RPMI7951 (cell line): Measurements from ENCODE around the gene RASL11A. TPM values are rescaled to one million over a fixed set of nuclear protein-coding genes. Genes with fewer than 3 reads are reported as not detected.
A peak's percentile ranks its signal among the peaks of the same experiment; 100 is the strongest.
"Not testable (repeated sequence)": the region's sequence is repeated elsewhere in the genome, so short reads cannot be mapped to it uniquely, and the experiment has no call there.

Source experiments
- DNase-seq: peaks from one replicate; pipeline ENCODE4 v3.0.0-alpha.2; 2012; ENCODE audit warnings: low read depth
- total RNA-seq: library from RNA; depleted of rRNA; stranded (reverse); fragments of >200 nt; shearing (Covaris generic); gene quantifications from 2 replicates; pipeline ENCODE4 v1.2.3, GENCODE V29; 2014; rRNA removed

Gene RASL11A
- total RNA-seq, 1 experiment from 2014 or later, result 2.8 TPM

DNA sequence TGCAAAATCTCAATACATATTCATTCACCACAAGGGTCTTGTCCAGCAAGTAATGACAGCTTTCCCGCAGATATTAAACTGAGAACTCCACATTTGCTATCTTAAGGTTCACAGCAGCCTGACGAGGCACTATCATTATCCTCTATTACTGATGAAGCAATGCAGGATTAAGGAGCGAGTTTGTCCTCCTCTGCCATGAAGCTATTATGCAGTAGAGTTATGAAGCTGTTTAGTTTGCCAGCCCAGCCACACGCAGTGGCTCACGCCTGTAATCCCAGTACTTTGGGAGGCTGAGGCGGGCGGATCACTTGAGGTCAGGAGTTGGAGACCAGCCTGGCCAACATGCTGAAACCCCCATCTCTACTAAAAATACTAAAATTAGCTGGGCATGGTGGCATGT, 29.8 kb downstream of the RASL11A start:
- not testable (repeated sequence) for DNase-seq

- DNase-seq, result no peak
Observed at GRCh38 chr13:27300941-27301586, 30.4 kb downstream of the RASL11A start.

- DNase-seq, result no peak
Observed at GRCh38 chr13:27302643-27303262, 32.1 kb downstream of the RASL11A start.

GRCh38 chr13:27304099-27304498, 33.5 kb downstream of the RASL11A start:
- DNase-seq, result no peak

- no peak for DNase-seq
Observed at GRCh38 chr13:27304611-27305010, 34.0 kb downstream of the RASL11A start.

DNA sequence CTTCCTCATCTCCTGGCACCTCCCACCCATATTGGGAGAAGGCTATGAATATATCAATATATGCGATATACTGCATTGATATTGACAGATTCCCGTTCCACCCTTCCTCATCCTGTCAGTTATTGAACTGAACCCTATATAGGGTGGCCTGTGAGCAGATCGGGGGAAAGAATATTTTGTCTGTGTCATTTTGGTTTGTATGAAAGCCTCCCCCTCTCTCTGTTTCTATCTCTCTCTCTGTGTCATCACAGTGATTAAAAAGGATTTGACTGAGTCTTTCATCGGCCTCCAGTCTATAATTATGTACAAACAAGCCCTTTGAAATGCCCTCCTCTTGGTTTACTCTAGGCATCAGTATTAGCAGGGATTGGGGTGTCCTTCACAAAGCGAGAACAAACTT, 35.7 kb downstream of the RASL11A start:
- DNase-seq, result no peak

GRCh38 chr13:27308941-27309340, 38.3 kb downstream of the RASL11A start:
- DNase-seq, result no peak

GRCh38 chr13:27309401-27309958, 38.9 kb downstream of the RASL11A start:
- DNase-seq, result no peak

- peak; percentile 40 for DNase-seq
Observed at GRCh38 chr13:27309967-27310598, 39.5 kb downstream of the RASL11A start.

- DNase-seq, result no peak
Observed at GRCh38 chr13:27310946-27311345, 40.3 kb downstream of the RASL11A start.

DNA sequence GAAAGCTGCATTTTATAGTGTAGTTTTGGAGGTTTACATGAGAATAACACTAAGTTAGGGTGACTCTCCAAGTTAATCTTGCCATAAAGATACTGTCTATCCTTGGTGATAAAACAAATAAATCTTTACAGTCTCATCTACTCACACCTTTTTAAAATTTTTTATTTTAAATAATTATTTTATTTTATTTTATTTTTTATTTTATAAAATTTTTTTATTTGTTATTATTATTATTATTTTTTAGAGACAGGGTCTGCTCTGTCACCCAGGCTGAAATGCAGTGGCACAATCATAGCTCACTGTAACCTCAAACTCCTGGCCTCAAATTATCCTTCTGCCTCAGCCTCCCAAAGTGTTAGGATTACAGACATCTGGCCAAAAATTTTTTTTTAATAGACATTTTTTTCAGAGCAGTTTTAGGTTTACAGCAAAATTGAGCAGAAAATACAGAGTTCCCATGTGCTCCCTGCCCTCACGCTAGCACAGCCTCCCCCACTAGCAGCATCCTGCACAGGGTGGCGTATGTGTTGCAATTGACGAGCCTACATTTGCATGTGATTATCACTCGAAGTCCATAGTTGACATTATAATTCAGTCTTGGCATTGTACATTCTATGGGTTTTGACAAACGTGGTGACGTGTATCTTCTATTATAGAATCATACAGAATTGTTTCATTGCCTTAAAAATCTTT, 41.0 kb downstream of the RASL11A start:
- DNase-seq, result no peak

GRCh38 chr13:27313770-27314169, 43.1 kb downstream of the RASL11A start:
- DNase-seq, result no peak

- no peak for DNase-seq
Observed at GRCh38 chr13:27319404-27319803, 48.8 kb downstream of the RASL11A start.

- no peak for DNase-seq
Observed at GRCh38 chr13:27321468-27322431, 51.1 kb downstream of the RASL11A start.

GRCh38 chr13:27322443-27322842, 51.8 kb downstream of the RASL11A start:
- not testable (repeated sequence) for DNase-seq

Other genes with a start within 250 kb of the RASL11A start
- 13.5 and 16.6 TPM in 2 replicates for gene USP12, start 99.0 kb upstream of the RASL11A start, total RNA-seq
- gene RPL21, start 19.3 kb upstream of the RASL11A start, total RNA-seq, result 909 and 1,010 TPM in 2 replicates
- 168 and 185 TPM in 2 replicates for gene GTF3A, start 153.8 kb downstream of the RASL11A start, total RNA-seq
- gene MTIF3, start 179.7 kb downstream of the RASL11A start, total RNA-seq, result 64.7 and 83.4 TPM in 2 replicates